Glomerular endothelial cell (primary cell): ENCODE data around the gene TRAK1. TPM values are rescaled to one million over a fixed set of nuclear protein-coding genes. Genes with fewer than 3 reads are reported as not detected.

ENCODE experiments used
- DNase-seq: peaks from one replicate; pipeline ENCODE4 v3.0.0-alpha.2; 2011; ENCODE audit warnings: low read depth, low spot score; ENCODE audit errors: extremely low read depth
- total RNA-seq: library from RNA; depleted of rRNA; stranded (reverse); fragments of >200 nt; gene quantifications from 2 replicates; pipeline ENCODE4 v1.2.3, GENCODE V29; 2015

Gene TRAK1
- total RNA-seq, 1 donor from 2014 or later: 58.7 TPM

DNA sequence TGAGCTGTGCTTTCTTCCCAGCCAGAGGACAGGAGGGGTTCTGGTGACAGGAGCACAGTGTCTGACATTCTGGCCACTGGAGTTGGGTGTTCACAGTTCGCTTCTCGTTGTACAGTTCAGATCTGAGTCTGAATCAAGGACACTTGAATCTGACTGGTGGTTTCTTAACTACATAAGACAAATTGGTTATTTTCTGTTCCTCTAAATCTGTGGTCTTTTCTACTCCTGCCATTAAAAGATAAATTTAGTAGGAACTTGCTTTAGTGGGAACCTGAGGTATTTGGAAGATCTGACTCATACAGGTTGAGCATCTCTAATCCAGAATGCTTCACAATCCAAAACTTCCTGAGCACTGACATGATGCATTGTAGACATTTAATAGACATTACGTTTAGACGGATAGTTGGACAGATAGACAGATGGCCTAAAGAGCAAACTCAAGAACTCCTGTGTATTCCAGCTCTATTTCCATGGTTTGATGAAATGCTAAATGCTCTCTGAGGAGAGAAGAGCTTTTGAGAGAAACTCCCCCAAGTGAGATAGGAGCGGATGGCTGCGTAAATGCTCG is 103.9 kb downstream of the TRAK1 start:
- DNase-seq: no peak

DNA sequence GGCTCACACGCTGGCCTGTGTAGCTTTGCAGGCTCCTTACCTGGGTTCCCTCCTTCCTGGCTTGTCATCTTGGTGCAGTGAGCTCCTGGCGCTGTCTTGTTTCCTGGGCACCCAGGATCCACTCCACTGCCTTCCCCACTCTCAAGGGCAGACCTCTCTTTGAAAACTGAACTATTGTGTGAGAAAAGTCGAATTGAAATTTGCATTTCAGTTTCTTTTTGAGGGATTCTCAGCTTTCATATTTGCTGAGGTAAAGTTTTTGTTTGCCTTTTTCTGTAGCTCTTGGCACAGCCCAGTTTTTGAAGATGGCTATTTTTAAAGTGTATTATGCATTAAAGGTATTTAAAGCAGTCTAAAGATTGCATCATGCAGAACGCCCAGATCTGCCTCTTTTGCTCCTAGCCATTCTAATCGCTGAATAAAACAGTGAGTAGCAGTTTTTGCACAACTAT is 104.7 kb downstream of the TRAK1 start:
- no peak for DNase-seq

DNA sequence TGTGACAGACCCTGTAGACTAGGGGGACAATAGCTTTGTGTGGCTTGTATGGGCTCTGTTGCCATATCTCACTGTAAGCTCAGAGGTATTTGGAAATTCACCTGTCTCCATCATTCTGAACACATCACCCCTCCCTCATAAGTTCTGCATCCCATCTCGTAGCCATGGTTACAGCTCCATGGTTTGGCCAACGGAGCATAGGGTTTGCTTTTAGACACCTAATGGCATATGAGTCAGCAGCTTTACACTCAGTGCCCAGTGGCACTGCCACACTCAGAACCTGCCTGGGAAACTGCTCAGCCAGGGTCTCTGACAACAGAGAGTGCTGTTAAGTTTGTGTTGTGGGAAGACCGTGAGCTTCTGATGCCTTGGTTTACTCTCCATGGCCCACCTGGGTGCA is 107.6 kb downstream of the TRAK1 start:
- DNase-seq: no peak

DNA sequence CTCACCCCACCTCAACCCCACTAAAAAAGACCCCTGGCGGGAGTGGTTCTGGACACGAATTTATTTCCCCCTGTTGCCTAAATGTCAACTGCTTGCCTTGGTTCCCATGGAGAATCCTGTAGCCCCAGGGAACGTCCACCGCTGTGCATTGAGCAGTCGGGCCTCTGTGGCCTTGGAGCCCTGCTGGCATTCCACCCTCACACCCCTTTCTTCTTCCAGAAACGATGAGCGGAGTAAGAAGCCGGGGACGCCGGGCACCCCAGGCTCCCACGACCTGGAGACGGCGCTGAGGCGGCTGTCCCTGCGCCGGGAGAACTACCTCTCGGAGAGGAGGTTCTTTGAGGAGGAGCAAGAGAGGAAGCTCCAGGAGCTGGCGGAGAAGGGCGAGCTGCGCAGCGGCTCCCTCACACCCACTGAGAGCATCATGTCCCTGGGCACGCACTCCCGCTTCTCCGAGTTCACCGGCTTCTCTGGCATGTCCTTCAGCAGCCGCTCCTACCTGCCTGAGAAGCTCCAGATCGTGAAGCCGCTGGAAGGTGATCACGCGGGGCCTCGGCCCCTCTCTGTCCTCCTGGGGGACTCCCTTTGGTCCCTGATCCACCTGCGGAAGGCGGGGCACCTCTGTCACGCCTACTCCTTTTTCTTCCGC is 111.2 kb downstream of the TRAK1 start:
- no peak for DNase-seq

DNA sequence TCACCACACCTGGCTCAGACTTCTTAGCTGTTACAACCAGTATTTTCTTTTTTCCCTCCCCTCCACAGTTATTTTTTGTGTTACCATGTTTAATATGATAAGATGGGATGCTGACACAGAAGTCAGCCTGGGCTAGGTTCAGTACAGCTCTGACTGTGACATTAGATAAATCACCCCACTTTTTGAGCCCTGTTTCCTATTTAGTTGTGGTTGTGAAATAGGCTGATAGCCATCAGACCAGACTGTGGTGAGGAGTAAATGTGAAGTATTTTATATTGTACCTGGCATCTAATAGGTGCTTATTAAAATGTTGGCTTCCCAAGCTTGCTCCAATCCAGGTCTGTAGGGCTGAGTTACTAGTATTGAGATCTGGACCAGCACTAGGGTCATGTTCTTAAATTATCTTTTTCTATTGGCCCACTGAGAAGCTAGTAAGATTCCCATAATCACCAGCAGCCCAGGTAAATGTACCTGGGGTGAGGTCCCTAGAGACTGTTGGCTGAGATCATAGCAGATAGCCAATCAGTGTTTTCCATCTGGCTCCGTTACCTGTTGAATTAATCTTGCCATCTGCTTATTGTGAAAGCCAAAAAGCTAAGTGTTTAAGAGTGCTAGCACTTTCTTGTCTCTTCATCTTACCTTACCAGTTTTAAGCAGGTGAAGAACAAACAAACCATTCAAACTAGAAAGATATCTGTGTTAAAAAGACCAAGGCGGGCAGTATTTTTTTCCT is 113.9 kb downstream of the TRAK1 start:
- DNase-seq: no peak

DNA sequence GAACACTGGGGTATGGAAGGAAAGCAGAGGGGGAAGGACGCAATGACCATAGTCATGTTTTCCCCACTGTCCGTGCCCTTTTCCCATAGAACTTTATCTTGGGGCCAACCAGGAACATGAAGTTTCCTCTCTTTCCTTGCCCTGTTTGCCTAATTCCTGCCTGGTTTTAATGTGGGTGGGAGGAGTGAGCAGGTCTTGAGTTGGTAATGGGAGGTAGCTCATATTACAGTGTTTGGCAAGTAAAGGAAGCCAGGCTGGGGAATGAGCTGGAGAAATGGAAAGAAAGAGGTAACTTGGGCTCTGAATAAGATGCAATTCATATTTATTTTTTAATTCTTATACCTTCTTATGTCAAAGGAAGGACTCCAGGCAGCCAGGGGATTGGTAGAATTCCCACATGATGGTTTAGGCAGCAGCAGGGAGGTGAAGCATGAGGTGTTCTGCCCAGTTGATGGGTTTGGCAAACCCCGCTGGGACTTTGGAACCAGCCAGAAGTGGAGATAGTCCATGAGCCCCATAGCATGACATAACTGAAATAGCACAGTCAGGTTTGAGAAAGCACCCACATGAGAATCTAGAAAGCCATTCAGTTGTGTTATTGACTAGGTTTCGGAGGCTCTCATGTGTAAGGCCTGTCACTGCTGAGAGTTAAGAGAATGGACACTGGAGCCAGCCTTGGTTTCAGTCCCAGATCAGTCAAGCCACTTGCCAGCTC is 114.8 kb downstream of the TRAK1 start:
- DNase-seq: no peak

DNA sequence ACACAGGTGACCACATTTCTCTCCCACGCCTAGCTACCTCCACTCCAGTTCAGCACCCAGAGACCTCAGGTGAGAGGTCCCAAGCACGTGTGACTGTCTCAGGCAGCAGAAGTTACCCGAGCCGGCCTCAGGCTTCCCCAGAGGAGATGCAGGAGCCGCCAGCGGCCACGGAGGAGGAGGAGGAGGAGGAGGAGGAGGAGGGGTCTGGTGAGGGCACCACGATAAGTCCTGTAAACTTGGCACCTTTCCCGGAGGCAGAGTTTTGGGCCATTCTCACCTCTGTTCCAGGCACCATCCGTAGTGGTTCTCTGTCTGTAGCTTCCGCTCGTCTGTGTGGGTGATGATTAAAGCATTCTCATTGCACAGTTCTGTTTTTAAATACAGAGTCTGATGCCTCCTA is 118.8 kb downstream of the TRAK1 start:
- no peak for DNase-seq

DNA sequence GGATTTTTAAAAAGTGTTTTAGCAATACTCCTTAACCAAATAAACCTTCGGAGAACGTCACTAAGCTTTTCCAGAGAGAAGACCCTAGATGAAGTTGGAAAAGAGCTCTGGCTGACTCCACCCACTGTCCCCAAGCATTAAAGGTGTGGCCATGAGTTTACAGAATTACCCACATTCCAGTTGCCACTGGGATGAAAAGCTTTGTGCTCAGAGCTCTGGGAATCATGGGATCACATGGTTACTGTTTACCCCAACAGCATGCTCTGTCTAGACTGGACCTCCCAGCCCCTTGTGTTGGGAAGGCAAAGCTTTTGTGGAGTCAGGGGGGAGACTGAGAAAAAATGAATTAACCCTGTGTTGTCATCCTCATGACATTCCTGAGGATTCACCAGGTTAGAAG is 119.6 kb downstream of the TRAK1 start:
- no peak for DNase-seq

DNA sequence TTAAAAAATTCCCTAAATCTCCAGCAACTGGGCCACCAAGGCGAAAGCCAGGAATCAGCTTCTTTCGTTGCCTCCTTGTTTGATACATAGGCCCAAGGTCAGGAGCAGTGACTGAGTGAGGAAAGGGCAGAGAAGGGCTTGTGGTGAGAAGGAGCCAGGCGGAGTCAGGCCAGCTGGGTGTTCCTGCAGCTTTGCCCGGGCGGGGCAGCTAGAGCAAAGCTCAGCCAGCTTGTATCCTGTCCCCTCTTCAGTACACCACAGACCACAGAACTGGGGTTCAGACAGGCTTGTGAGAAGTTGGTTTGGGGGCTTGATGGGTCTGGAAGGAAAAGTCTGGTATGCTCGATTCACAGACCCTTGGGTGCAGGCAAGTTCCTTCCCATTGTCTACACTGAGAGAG is 122.3 kb downstream of the TRAK1 start:
- no peak for DNase-seq

DNA sequence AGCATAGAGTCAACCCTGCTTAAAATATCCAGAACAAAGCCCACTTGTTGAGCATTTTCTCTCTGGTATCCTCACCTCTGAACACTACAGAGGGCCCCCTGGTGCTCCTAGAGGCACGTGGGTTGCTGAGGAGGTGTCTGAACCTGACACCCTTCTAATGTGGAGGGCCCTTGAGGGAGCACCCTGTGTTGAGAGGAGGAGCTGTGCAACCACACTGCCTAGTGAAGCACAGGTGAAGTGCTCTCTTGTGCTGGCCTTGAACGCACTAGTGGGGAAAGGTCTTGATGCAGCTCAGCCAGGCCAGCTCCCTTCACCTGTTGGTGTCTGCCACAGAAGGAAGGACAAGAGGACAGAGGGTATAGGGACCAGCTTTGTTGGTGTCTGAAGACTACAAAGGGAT is 122.9 kb downstream of the TRAK1 start:
- DNase-seq: no peak

DNA sequence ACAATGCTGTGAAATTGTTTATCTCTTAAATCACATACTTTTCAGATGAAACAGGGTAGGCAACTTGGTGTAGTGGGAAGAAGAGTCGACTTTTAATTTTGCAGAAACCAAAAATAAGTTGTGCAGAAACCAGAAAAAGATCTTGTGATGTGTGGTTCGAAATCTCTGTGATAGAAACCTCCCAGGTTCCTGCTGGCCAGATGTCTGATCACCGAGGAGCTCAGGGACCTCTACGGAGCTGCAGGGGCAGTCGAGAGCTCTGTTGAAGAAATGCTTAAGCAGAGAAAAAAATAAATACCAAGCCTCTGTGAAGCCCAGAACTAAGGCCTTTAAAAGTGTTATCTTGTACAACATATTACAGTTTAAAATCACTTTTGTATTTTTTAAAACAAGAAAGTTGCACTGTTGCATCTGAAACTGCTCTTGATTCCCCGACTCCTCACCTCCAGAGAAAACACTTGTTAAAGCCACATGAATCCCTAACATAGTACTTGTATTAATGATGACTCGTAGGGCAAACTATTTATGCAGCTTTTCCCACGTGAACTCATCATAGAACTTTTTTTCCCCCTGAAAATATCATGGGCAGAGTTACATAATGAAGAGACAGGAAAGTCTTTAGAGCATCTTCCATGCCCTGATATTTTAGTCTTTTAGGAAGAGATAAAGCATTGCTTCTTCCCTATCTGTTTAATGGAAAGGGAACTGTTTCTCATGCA is 123.6 kb downstream of the TRAK1 start:
- no peak for DNase-seq

DNA sequence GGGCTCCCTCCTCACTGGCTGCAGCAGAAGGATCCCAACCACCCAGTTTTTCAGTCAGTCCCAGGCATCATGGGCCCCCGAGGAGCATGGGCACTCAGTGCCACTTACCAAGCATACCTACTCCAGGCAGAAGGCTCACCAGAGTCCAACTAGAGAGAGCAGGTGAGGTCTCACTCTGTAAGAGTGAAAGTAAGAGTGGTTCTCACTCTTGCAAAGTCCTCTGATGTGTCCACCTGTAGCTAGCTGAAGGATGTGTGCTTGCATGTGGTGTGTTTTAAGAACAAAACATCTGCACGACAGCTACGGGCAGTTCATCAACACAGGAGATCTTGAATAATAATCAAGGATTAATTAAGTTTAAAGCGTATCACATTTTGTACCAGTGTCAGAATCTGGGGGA is 125.1 kb downstream of the TRAK1 start:
- no peak for DNase-seq

DNA sequence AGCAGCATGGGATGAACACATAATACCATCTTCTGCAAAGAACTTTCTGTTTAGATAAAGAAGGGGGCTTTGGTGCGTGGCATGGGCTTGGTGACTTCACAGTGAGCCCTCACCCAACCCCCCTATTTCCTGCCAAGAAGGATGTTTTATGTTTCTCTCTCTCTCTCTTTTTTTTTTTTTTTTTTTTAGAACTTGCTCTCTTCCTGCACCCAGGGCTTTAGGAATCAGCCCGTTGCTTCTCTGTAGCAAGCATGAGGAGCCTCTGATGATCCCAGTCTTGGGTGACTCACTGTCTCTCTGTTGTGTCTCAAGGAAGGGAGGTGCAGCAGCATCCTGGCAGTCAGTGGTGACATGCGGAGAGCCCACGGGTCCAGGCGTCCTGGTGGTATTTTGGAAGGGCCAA is 125.8 kb downstream of the TRAK1 start:
- no peak for DNase-seq

DNA sequence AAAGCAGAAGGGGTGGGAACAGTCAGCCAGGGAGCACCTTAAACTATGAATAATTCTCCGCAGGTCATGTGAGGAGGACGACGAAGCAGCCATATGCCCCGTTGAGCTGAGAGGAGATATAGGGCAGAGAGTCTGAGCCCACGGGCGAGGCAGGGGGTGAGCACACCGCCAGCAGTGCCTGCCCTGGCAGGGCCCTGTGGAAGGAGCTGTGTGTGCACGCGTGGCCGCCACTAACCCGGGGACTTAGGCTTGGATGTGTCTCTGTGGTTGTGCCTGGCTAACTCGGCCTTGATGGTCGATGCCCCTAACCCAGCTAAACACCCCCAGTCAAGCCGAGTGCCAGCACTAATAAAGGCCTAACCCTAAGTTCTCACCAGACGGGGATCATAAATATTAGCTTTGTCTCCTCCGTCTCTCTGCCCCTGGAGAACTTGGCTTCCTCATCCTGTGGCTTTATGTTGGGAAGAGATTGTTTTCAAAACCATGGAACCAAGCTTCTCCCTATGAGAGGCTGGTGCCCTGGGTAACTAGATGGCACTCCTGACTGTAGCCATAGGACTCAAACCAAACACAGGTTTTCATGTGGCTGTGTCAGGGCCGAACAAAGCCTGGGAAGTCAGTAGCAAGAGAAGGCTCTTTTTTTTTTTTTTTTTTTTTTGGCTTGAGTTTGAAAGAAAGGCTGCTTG is 129.4 kb downstream of the TRAK1 start:
- DNase-seq: no peak

DNA sequence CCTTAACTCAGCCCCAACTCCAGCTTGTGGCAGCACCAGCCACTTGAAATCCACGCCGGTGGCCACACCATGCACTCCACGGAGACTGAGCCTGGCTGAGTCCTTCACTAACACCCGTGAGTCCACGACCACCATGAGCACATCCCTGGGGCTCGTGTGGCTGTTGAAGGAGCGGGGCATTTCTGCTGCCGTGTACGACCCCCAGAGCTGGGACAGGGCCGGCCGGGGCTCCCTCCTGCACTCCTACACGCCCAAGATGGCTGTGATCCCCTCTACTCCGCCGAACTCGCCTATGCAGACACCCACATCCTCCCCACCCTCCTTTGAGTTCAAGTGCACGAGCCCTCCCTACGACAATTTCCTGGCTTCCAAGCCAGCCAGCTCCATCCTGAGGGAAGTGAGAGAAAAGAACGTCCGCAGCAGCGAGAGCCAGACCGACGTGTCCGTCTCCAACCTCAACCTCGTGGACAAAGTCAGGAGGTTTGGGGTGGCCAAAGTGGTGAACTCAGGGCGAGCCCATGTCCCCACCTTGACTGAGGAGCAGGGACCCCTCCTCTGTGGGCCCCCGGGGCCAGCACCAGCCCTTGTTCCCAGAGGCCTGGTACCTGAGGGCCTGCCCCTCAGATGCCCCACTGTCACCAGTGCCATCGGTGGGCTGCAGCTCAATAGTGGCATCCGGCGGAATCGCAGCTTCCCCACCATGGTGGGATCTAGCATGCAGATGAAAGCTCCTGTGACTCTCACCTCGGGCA is 132.0 kb downstream of the TRAK1 start:
- no peak for DNase-seq

DNA sequence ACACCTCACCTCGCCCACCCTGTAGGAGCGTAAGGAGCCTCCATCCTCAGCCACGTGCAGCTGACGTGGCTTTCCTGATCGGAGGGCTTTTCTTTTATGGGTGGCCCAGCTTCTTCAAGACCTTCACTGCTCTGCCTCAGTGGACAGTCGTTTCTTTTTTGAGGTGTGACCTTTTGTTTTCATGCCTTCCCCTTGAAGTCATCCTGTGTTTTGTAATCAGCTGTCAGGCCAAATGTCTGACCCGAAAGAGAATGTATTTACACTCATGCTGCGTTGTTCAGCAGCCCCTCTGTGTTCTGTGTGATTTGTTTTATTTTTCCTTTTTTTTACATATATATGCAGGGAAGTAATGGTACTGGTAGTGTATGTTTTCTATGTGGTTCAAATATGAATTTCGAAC is 133.0 kb downstream of the TRAK1 start:
- DNase-seq: no peak

DNA sequence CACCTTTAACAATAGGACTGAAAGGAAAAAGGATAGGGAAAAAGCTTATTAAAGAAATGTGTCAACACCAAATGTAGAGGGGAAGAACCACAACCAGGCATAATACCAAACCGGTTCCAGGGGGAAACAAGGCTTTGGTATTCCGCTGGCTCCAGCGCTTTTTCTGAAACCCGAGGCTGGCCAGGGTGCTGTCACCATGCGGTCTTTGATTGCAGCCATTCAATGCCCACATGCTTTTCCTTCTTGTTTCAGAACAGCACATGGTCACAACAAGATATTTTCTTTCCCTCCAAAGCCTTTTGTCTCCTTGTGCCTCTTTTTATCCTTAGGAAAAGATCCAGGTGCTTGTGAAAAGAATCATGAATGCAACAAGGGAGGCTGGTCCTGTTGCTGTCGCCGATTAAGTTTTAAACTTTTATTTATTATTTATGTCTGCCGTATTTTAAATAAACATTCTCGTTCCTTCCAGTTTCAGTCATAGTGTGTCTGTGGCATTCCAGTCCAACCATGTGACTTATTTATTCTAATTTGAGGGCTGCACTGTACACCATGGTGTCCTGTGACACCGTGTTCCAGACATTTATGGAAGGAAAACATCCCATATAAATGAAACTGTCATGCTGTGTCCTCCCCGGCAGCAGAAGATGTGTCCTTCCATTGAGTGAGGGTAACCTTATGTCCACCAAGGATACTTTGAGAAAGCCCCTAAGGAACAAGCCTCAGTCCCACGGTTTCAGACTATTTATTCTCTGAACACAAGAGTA is 133.7 kb downstream of the TRAK1 start:
- no peak for DNase-seq

DNA sequence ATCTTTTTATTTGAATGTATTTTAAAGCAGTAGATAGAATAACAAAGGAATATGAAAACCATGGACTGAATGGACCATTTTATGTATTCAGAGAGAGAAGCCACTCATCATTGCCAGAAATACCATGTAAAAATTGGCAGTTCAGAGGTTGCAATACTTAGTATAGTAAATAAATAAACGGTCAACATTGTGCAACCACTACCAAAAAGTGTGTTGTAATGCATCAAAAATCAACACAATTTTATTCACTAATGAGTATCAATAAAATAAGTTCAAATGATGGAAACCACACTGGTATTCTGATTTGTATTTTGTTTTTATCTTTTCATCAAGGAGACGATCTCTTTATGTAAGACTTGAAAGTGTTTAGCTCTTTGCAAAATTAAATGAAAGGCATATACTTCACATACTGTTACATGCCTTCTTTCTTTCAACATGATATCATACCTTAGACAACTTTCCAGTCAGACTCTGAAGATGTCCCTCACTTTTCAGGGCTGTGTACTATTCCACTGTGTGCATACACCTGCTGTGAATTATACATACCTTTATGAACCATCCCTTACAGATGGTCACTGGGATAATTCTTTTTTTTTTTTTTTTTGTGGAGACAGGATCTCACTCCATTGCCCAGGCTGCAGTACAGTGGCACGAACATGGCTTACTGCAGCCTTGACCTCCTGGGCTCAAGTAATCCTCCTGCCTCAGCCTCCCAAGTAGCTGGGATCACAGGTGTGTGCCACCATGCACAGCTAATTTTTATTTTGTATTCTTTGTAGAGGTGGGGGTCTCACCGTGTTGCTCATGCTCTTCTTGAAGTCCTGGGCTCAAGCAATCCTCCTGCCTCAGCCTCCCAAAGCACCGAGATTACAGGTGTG is 134.6 kb downstream of the TRAK1 start:
- no peak for DNase-seq
